C4-2B (cell line): ENCODE data around the gene SFSWAP.

Experiments
- ZFX ChIP-seq: fragments of 450-650 bp; IDR thresholded peaks from 2 replicates; pipeline ENCODE4 v1.6.1; 2017
- TF ChIP-seq, protein P1 (sequence below): fragments of 450-650 bp; conservative IDR thresholded peaks from 2 replicates; pipeline ENCODE4 v1.5.1; 2017; ENCODE audit warnings: mild to moderate bottlenecking

GRCh38 chr12:131794573-131794972 is 83.7 kb downstream of the SFSWAP start:
- TF ChIP-seq, protein P1, sequence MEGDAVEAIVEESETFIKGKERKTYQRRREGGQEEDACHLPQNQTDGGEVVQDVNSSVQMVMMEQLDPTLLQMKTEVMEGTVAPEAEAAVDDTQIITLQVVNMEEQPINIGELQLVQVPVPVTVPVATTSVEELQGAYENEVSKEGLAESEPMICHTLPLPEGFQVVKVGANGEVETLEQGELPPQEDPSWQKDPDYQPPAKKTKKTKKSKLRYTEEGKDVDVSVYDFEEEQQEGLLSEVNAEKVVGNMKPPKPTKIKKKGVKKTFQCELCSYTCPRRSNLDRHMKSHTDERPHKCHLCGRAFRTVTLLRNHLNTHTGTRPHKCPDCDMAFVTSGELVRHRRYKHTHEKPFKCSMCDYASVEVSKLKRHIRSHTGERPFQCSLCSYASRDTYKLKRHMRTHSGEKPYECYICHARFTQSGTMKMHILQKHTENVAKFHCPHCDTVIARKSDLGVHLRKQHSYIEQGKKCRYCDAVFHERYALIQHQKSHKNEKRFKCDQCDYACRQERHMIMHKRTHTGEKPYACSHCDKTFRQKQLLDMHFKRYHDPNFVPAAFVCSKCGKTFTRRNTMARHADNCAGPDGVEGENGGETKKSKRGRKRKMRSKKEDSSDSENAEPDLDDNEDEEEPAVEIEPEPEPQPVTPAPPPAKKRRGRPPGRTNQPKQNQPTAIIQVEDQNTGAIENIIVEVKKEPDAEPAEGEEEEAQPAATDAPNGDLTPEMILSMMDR: no peak
- TF ChIP-seq ZFX: no peak
